Left forelimb (tissue), 1 donor: ENCODE data around the gene DKK2.

Experiments
- DNase-seq: peaks from one replicate; pipeline ENCODE4 v3.0.0-alpha.2; 2018; ENCODE audit warnings: low spot score

Gene DKK2, protein sequence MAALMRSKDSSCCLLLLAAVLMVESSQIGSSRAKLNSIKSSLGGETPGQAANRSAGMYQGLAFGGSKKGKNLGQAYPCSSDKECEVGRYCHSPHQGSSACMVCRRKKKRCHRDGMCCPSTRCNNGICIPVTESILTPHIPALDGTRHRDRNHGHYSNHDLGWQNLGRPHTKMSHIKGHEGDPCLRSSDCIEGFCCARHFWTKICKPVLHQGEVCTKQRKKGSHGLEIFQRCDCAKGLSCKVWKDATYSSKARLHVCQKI

DNA sequence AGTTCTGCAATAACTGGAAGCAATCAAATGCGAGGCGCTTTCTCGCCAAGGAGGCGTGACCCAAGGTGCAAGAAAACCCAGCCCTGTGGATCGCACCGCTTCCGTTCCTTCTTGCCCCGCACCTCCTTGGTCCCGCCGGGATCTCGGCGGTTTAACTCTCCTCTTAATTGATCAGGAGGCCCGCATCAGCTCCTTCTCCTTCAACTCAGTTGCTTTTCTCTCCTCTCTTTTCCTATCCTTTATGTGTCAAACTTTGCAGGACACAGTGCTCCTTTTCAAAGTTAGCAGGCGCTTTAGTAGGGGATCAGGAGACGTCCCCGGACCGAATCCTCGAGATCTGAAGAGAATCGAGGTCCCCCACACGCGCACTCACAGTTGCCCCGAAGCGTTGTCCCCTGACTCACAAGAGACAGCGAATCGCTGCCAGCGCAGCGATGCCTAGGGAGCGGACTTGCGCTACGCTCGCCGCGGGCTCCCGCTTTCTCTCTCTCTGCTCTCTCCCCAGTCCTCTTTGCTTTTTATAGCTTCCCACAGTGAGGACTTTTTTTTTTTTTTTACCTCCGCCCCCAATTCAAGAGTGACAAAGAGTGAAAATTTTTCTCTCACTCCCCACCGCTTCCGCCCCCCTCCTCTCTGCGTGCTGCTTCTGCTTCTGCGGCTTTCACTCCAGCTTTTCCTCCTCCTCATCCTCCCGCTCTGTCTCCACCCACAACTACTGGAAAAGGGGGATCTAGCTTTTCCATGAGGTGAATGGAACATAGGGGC is at the start of gene DKK2:
DKK2 (minus strand) TSS at position 495 of the 765 bp plus-strand sequence. CDS start 722 bp downstream, outside the sequence.
- peak; percentile 73 for DNase-seq

DNA sequence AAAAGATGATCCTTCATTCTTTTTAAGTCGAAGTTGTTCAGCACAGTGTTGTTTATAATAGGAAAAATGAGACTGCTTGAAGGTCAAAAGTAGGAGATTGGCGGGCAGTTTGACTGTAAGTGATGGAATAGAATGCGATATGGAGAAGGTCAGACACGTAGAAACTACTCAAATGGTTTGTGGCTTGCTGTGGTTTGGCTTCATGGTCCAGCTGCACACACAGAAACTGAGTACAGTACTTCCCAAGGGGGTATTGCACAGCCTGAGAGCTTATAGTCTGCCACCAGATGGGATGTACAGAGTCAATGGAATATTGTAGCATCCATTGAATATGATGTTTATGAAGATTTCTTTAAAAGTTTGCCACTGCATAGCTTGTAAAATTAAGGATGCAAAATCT is 41.1 kb upstream of the DKK2 start:
- DNase-seq, result no peak

DNA sequence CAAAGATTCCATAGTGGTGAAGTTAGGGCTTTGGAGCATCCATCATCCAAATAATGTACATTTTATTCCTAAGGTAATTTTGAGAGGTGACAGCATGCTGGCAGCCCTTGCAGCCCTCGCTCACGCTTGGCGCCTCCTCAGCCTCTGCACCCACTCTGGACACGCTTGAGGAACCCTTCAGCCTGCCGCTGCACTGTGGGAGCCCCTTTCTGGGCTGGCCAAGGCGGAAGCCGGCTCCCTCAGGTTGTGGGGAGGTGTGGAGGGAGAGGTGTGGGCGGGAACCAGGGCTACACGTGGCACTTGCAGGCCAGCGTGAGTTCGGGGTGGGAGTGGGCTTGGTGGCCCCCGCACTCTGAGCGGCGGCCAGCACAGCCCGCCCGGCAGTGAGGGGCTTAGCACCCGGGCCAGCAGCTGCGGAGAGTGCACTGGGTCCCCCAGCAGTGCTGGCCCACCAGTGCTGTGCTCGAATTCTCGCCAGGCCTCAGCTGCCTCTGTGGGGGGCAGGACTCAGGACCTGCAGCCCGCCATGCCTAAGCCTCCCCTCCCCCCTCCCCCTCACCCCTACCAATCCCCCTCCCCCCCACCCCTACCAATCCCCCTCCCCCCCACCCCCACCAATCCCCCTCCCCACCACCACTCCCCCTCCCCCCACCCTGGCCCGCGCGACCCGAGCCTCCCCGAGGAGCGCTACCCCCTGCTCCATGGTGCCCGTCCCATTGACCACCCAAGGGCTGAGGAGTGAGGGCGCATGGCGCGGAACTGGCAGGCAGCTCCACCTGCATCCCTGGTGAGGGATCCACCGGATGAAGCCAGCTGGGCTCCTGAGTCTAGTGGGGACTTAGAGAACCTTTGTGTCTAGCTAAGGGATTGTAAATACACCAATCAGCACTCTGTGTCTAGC is 37.0 kb upstream of the DKK2 start:
- DNase-seq, result no peak

DNA sequence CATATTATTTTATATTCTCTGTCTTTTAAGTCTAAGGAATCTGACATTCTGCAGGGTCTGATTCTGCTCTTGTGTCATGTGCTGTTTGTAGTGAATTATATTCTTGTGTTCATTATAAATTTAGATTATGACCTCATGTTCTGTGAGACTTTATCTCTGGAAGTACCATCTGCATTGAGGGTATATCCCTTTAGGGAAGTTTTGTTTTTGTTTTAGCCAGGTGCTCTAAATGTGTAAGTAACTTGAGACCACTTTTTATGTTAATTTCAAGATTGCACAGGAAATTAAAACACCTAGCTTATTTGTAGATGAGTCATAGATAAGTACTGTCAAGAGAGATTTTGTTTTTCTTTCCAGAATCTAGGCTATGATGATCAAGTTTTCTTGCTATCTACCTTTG is 35.0 kb upstream of the DKK2 start:
- no peak for DNase-seq

DNA sequence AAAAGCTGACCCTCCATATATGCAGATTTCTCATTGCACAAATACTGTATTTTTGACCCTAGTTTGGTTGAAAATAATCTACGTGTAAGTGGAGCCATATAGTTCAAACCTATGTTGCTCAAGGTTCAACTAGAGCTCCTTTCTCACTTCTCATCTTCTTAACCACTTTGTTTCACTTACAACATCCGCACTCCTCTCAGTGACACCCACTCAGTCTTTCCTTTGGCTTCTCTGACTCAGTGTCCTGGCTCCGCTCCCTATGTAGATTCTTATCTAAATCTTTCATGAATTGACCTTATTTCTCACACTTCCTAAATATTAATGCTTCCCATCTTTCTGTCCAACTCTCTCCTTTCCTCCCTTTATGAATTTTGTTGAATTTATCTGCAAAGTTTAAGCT is 32.9 kb upstream of the DKK2 start:
- DNase-seq, result no peak

DNA sequence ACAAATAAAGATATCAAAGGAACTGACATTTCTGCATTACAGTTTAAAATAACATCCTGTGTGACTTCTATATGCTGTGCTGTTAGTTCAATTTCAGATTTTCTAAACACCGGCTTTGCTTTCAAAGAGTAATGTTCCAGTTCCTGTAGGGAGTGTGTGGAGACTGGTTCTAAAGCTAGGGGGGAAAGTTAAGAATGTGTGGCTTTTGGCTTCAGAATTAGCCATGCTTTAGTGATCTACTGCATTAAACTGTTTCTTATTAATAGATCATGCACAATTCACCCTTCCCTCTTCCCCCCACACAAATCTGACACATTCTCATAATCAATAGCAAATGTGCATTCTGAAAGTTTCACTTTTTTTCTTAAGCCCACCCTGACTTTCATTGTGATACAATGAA is 32.0 kb upstream of the DKK2 start:
- no peak for DNase-seq

DNA sequence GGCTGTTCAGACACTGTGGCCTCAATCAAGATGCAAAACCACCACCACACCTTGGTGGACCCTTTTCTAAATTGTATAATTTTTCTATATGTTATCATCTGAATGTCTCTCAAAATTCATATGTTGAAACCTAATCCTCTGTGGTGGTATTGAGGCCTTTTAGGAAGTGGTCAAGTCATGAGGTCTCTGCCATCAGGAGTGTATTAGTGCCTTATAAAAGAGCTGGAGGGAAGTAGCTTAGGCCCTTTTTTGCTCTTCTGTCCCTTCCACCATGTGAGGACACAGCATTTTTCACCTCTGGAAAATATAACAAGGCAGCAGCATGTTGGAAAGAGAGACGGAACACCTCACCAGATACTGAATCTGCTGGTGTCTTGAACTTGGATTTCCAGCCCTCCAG is 30.5 kb upstream of the DKK2 start:
- no peak for DNase-seq

DNA sequence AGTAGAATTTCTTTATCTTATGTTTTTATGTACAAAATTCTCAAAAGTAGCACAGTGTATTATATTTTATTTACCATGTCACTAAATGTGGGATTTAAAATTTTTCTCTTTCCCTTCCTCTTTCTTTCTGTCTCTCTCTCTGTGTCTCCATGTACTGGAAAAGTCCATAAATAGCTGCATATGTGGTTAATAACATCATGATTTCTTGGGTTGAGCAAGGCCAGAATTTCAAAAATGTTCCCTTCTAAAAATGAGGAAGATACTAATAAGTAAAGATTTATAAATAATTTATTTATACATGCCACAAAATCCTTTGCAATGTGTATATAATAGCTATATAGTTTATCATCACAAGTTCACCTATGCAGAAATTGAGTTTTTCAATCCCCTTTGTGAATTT is 29.1 kb upstream of the DKK2 start:
- DNase-seq, result no peak

DNA sequence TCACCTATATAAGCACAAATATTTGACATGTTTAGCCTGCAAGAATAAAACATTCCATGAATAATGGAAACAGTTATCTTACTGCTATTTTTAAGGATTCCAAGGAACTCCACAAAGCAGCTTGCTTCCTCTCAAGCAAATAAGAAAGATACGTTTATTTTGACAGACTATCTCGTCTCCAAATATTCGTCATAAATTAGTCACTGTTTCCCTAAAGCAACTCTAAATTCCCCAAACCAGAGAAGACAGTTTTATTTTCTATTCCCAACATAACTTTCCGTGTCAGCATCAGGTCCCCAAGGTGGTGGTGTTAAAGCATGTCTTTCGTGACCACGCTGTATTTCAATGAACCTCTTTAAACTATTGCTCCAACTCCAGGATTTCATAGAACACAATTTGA is 24.3 kb upstream of the DKK2 start:
- no peak for DNase-seq

DNA sequence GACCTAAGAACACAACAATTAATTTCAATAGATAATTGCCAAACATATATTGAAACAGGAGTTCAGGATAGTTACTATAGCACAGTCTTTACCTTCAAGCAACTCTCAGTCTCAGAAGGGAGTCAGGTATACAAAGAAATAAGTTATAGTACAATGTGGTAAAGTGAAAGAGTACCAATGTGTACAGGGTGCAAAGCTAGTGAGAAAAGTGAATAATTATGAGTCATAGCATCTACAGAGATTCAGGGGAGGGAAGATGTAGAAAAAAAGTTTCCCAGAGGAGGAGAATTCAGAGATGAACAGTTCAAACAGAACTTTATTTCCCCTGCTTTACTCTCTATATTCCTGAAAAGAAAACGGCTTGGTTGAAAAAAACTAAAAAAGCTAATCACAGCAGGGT is 22.7 kb upstream of the DKK2 start:
- DNase-seq, result no peak

DNA sequence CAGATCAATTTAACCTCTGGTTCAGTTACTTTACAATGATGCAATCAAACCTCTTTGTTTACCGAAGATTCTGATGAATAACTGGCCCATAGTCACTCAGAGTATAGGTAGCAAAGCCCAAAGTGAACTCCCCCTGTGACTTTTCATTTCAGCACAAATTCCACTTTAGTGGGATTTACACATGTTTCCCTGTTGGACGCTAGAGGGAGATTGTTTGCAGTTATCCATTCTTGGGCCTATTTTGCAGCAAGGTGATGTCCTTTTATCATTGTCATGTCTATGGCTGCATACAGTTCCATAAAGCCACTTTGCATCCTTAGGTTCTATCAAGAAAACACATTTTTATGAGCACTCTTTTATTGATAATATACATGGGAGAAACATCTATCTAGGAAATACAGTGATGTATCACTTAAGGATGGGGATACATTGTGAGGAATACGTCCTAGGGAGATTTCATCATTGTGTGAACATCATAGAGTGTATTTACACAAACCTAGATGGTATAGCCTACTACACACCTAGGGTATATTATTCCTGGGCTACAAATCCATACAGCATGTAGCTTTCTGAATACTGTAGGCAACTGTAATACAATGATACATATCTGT is 14.5 kb upstream of the DKK2 start:
- DNase-seq, result no peak

DNA sequence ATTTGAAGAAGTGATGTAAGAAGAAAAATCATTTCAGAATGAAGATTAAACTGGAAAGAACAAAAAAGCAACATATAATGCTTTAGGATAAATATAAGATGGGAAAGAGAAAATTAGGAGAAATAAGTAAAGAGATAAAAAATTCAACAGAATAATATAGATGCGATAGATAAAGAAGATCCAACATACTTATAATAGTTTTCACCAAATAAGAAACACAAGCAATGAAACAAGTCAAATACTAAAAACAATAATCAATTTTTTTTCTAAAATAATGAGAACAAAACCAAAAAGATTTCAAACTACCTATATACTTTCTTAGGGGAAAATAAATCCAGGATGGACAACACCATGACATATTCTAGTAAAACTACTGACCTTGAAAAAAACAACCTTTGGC is 10.1 kb upstream of the DKK2 start:
- no peak for DNase-seq

DNA sequence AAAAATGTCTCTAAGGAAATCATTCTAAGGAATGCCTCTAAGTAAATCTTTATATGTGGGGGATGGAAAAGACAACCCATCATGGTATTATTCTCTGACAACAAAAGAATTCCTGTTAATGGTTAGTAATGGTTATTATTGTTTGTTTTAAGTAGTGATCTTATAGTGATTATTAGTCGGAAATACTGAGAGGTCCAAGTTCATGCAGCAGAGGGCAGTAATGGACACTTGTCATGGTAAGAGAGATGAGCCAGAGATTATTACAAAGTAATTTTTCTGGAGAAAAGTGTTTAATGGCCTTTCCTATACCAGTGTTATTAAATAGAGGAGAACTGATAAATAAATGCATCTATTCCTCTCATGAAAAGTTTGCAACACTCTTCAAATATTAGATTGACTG is 8.1 kb upstream of the DKK2 start:
- DNase-seq, result no peak

DNA sequence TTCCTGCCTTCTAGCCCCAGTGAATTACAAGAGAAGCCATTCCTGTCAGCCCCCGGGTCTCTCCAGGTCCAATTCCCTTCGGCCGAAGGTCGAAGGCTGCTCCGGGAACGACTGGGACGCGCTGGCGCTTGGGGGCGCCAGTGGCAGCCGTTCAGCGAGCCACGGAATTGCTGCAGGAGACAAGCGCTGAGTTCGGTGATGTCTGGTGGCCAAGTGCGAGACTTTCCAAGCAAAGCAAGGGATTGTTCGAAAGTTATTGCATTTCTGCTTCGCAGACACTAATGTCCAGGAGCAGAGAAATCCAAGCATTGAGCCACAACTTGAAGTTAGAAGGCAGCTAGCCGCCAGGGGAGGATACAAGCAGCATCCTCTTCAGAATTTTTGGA is 1.1 kb upstream of the DKK2 start:
- DNase-seq, result peak; percentile 83

DNA sequence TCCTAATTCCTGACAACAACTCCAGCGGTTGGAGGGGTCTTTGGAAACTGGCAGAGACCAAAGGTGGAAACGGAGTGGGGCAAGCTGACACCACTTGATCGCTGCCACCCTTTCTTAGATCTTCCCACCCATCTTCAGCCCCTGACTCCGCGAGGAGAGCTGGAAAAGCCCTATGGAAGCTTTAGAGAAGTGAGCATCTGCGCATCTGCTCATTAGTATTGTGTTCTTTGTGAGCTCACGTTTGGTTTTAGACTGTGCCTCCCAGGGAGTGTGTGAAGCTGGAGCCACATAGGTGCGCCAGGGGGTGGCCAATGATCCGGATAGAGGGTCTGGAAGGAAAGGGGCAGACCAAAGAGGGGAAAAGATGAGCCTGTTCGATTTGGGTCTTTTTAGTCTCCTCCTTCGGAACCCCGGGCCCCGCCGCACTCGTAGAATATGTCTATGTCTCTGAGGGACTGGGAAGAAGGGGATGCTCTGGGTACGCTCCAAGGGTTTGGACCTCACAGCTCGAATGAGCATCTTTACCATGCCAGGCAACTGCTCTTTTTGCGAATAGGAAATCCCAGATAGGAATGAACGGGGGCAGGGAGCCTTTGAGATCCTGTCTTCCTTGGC is 578 bp upstream of the DKK2 start:
- peak; percentile 75 for DNase-seq

DNA sequence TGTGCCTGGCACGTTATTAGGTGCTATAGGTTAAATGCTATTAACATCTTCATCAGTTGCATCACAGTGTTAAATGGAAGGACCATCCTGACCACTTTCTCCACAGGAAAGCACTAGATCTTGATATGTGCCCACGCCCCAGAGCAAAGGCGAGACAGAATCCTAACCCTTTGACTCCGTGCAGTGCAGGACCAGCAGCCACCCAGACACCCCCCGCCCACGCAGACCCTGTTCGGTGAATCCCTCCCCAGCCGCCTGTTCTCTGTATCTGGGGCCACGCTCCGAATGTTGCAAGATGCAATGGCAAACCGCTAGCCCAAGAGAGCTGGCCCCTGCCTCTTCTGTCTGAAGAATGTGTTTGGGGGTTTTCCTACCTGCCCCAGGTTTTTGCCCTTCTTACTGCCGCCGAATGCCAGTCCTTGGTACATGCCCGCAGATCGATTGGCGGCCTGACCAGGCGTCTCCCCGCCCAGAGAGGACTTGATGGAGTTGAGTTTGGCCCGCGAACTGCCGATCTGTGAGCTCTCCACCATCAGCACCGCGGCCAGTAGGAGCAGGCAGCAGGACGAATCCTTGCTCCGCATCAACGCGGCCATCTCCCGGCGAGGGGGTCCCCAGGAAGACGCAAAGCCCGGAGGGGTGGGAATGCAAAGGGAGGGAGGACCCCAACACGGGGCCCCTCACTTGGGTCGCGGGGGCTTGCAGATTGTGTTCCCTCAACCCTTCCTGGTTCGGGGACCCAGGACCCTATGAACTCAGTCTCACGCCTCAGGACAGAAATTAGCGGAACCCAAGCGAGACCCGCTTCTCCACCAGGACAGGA is 906 bp downstream of the DKK2 start:
- peak; percentile 80 for DNase-seq

DNA sequence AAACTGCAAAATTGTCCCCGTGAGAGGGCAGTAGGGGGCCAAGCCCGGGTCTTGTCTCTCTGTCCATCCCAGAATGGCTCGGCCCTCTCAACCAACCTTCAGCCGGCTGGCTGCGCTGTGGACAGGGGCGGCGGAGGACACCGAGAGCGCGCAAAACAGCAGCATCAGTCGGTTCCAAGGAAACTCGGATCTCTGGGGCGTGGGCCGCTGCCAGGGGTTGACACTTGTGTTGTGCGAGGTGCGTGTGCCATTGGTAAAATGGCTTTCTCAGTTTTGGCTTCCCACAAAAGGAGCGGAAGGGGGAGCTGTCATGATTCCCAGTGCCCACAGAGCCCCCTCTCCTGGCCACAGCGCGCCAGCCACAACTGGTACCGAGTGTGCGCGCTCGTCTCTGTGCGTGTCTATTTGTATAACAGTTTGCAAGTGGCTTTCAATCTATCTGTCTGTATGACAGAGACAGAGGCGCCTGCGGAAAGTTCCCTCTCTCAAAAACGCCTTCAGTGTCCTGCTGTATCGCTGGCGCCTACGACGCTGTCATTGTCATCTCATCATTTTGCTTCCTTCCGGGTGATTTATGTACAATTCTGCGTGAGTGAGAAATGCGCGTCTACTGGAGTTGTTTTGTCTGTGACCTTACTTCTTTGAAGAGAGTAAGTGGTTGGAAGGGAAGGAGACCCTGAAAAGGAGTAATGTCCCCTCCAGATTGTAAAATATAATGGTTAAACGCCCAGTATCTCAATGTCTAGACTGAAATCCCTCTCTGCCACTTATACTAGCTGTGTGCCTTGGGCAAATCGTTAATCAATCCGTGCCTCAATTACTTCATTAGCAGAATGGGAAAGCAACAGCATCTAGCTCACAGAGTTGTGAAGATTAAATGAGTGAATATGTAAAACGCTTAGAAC is 1.8 kb downstream of the DKK2 start:
- peak; percentile 84 for DNase-seq

DNA sequence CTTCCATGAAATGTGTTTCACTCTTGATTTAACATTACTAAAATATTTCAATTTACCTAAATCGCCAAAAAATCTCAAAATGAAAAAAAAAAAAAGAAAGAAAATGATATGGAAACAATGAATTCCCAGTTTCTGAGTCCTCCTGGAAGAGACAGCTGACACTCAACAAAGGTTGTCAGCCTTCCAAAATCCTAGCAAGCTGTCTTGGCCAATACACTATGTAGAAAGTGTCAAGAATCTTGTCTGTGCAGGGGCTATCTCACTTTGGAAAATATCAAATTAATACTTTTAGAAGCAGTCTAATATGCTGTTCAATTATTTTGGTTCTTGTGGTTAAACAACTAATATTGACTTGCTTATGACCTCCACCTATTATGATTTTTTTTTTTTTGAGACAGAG is 8.7 kb downstream of the DKK2 start:
- no peak for DNase-seq

DNA sequence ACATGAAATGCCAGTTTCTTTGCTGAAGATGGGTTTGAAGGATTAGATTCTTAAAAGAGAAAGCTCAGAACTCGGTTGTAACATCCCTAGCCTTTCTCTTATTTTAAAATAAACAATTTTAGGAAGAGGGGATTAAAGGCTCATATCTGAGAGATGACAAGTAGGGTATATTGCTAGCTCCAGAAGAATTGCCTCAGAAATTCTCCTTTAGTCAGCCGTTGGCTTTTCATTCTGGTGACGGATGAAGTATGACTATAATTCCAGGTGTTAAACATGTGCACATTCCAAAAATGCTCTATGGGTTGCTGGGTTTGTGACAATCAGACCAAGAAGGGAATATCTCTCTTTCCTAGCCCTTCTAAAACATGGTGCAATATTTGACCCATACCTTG is 17.8 kb downstream of the DKK2 start:
- DNase-seq, result no peak
